GM23248 (cell line): ENCODE results near the gene RASGEF1C.

ENCODE experiments used
- EZH2 ChIP-seq: fragments of 200-600 bp; sonication (generic); IDR thresholded peaks from 2 replicates; pipeline ENCODE4 v1.6.1; 2018; ENCODE audit warnings: antibody characterized with exemption, mild to moderate bottlenecking; ENCODE audit not compliant: insufficient read depth, poor library complexity, severe bottlenecking
- EZH2phosphoT487 ChIP-seq: fragments of 200-600 bp; sonication (generic); IDR thresholded peaks from 2 replicates; pipeline ENCODE4 v1.6.1; 2018; ENCODE audit warnings: antibody characterized with exemption, moderate library complexity, mild to moderate bottlenecking, low read depth; ENCODE audit not compliant: insufficient read depth

DNA sequence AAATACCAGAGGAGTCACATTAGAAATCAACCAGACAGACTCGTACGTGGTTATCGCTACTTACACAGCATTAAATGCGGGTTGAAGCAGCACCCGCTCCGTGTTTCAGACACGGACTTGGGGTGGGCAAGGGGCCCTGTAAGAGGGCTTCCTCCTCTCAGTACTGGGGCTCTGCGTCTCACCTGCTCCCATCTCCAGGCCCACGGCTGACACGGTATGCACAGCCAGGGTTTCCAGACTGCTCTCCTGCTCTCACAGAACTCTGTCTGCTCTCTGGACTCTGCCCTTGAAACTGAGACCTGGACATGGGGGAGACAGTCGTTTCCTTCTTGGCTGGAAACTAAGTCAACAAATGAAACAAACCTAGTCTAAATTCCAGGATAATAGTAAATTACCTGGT is 24.7 kb upstream of the RASGEF1C start:
- no peak for TF ChIP-seq EZH2phosphoT487
- TF ChIP-seq EZH2: no peak
